IMR-90 (cell line): ENCODE measurements around the gene ATPAF2. TPM values are rescaled to one million over a fixed set of nuclear protein-coding genes. Genes with fewer than 3 reads are reported as not detected.
A peak's percentile ranks its signal among the peaks of the same experiment; 100 is the strongest.

Experiments used
- ATAC-seq: fragments of 200-7000 bp; cut with Tn5 transposase; 2 replicates; pipeline ENCODE4 v1.9.1; 2020; ENCODE audit warnings: low read depth, mild to moderate bottlenecking, moderate library complexity
- BruUV-seq: library from RNA; stranded (reverse); fragments of 400-500 nt; replicated peaks from 2 replicates; lab custom pipeline; 2021; lab: Mats Ljungman, UMichigan
- CTCF ChIA-PET: fragments of 300-600 bp; formaldehyde crosslinking; extraction: SDS; loops from one replicate; lab custom pipeline; 2021; ENCODE audit warnings: antibody characterized with exemption; lab: Yijun Ruan, JAX
- POLR2A ChIA-PET: fragments of 300-600 bp; sonication (Branson Sonifier 250); formaldehyde crosslinking; loops from one replicate; lab custom pipeline; 2022; ENCODE audit warnings: antibody characterized with exemption; ENCODE audit not compliant: unreplicated experiment; lab: Charles Lee
- DNase-seq: peaks from one replicate; pipeline ENCODE4 v3.0.0; 2013
- H2AFZ ChIP-seq: replicated peaks from 2 replicates; pipeline ENCODE3; 2013; ENCODE audit warnings: low read length, mild to moderate bottlenecking; ENCODE audit not compliant: poor library complexity
- H2AK5ac ChIP-seq: 2 replicates; pipeline ENCODE4 v1.6.1; 2013; ENCODE audit warnings: low read depth, low read length, inconsistent platforms
- H2AK9ac ChIP-seq: replicated peaks from 2 replicates; pipeline ENCODE3; 2013; ENCODE audit warnings: mild to moderate bottlenecking, low read depth, low read length, moderate library complexity; ENCODE audit not compliant: poor library complexity
- H2BK120ac ChIP-seq: 2 replicates; pipeline ENCODE4 v1.6.1; 2013; ENCODE audit warnings: low read depth, low read length, inconsistent platforms
- H2BK15ac ChIP-seq: 3 replicates; pipeline ENCODE4 v1.6.1; 2013; ENCODE audit warnings: low read depth, low read length, inconsistent platforms
- H2BK20ac ChIP-seq: 2 replicates; pipeline ENCODE4 v1.6.1; 2013; ENCODE audit warnings: low read depth, mild to moderate bottlenecking, inconsistent platforms, low read length, moderate library complexity
- H2BK5ac ChIP-seq: 2 replicates; pipeline ENCODE4 v1.6.1; 2013; ENCODE audit warnings: mild to moderate bottlenecking, low read depth, low read length, inconsistent platforms; ENCODE audit not compliant: poor library complexity, severe bottlenecking
- H3K14ac ChIP-seq: replicated peaks from 2 replicates; pipeline ENCODE4 v1.6.1; 2013; ENCODE audit warnings: low read depth, low read length, inconsistent platforms
- H3K18ac ChIP-seq: 2 replicates; pipeline ENCODE4 v1.6.1; 2013; ENCODE audit warnings: low read depth, low read length, control low read depth
- H3K23ac ChIP-seq: 2 replicates; pipeline ENCODE4 v1.6.1; 2013; ENCODE audit warnings: low read depth, low read length, inconsistent platforms
- H3K27ac ChIP-seq: 2 replicates; pipeline ENCODE4 v1.5.1; 2013; ENCODE audit warnings: mild to moderate bottlenecking, control low read depth, low read length; ENCODE audit not compliant: insufficient read depth
- H3K27me3 ChIP-seq: 2 replicates; pipeline ENCODE4 v1.6.1; 2013; ENCODE audit warnings: low read length; ENCODE audit not compliant: control insufficient read depth, insufficient read depth
- H3K36me3 ChIP-seq: 2 replicates; pipeline ENCODE4 v1.6.1; 2013; ENCODE audit warnings: low read length, mixed read lengths; ENCODE audit not compliant: control insufficient read depth, insufficient read depth
- H3K4ac ChIP-seq: 2 replicates; pipeline ENCODE4 v1.6.1; 2013; ENCODE audit warnings: low read depth, low read length, inconsistent platforms
- H3K4me1 ChIP-seq: 2 replicates; pipeline ENCODE4 v1.6.1; 2013; ENCODE audit warnings: low read length, mixed read lengths; ENCODE audit not compliant: control insufficient read depth, insufficient read depth
- H3K4me2 ChIP-seq: 2 replicates; pipeline ENCODE4 v1.6.1; 2013; ENCODE audit warnings: low read depth, mild to moderate bottlenecking, control low read depth, low read length, moderate library complexity
- H3K4me3 ChIP-seq: 2 replicates; pipeline ENCODE4 v1.5.1; 2013; ENCODE audit warnings: low read depth, mild to moderate bottlenecking, control low read depth, low read length, moderate library complexity; ENCODE audit not compliant: insufficient read depth
- H3K56ac ChIP-seq: 2 replicates; pipeline ENCODE4 v1.6.1; 2013; ENCODE audit warnings: low read length, inconsistent platforms; ENCODE audit not compliant: insufficient read depth; ENCODE audit errors: extremely low read depth
- H3K79me1 ChIP-seq, 2 experiments: 2 replicates each; pipeline ENCODE4 v1.6.1; 2013; ENCODE audit warnings: low read length in 2 of 2, inconsistent platforms in 1 of 2, low read depth in 1 of 2
- H3K9ac ChIP-seq: 2 replicates; pipeline ENCODE4 v1.6.1; 2013; ENCODE audit warnings: low read depth, low read length, control low read depth
- H3K9me1 ChIP-seq: 2 replicates; pipeline ENCODE4 v1.6.1; 2013; ENCODE audit warnings: low read length, inconsistent platforms; ENCODE audit not compliant: insufficient read depth
- H3K9me3 ChIP-seq: 2 replicates; pipeline ENCODE4 v1.6.1; 2013; ENCODE audit warnings: low read length; ENCODE audit not compliant: control insufficient read depth, insufficient read depth
- H4K20me1 ChIP-seq: 2 replicates; pipeline ENCODE4 v1.6.1; 2013; ENCODE audit warnings: low read length, inconsistent platforms; ENCODE audit not compliant: insufficient read depth
- H4K5ac ChIP-seq: 2 replicates; pipeline ENCODE4 v1.6.1; 2013; ENCODE audit warnings: mild to moderate bottlenecking, low read depth, low read length, control low read depth
- H4K8ac ChIP-seq, 2 experiments: 2 replicates each; pipeline ENCODE4 v1.6.1; 2013; ENCODE audit warnings: low read depth in 2 of 2, low read length in 2 of 2, control low read depth in 1 of 2, inconsistent platforms in 1 of 2
- H4K91ac ChIP-seq: 2 replicates; pipeline ENCODE4 v1.6.1; 2013; ENCODE audit warnings: low read depth, low read length, inconsistent platforms; ENCODE audit not compliant: insufficient read depth
- BHLHE40 ChIP-seq: fragments of 150-350 bp; IDR thresholded peaks from 2 replicates; pipeline ENCODE4 v1.6.1; 2016; ENCODE audit warnings: mild to moderate bottlenecking, low read depth, low read length
- CEBPB ChIP-seq: IDR thresholded peaks from 2 replicates; pipeline ENCODE4 v1.6.1; 2012; ENCODE audit warnings: low read depth, low read length, improper control_type of control experiment
- CHD1 ChIP-seq: IDR thresholded peaks from 2 replicates; pipeline ENCODE4 v1.6.1; 2012; ENCODE audit warnings: low read depth, low read length, improper control_type of control experiment
- CTCF ChIP-seq: conservative IDR thresholded peaks from 2 replicates; pipeline ENCODE4 v1.5.1; 2012; ENCODE audit warnings: mild to moderate bottlenecking, low read depth, low read length, improper control_type of control experiment
- ELK1 ChIP-seq: fragments of 150-350 bp; IDR thresholded peaks from 2 replicates; pipeline ENCODE4 v1.6.1; 2016; ENCODE audit warnings: low read depth, mild to moderate bottlenecking, low read length, moderate library complexity, borderline replicate concordance
- FOS ChIP-seq: fragments of 150-350 bp; IDR thresholded peaks from 2 replicates; pipeline ENCODE4 v1.6.1; 2016; ENCODE audit warnings: low read depth, low read length
- MAFK ChIP-seq: IDR thresholded peaks from 2 replicates; pipeline ENCODE4 v1.6.1; 2012; ENCODE audit warnings: low read depth, low read length, improper control_type of control experiment
- MAZ ChIP-seq: IDR thresholded peaks from 2 replicates; pipeline ENCODE4 v1.6.1; 2012; ENCODE audit warnings: low read depth, mild to moderate bottlenecking, low read length, improper control_type of control experiment, moderate library complexity, borderline replicate concordance
- MXI1 ChIP-seq: IDR thresholded peaks from 2 replicates; pipeline ENCODE4 v1.6.1; 2012; ENCODE audit warnings: low read depth, mild to moderate bottlenecking, low read length, moderate library complexity, borderline replicate concordance
- NFE2L2 ChIP-seq: fragments of 150-350 bp; IDR thresholded peaks from 2 replicates; pipeline ENCODE4 v1.6.1; 2016; ENCODE audit warnings: low read depth, mild to moderate bottlenecking, low read length
- POLR2A ChIP-seq: IDR thresholded peaks from 2 replicates; pipeline ENCODE4 v1.6.1; 2012; ENCODE audit warnings: mild to moderate bottlenecking, low read depth, low read length
- RAD21 ChIP-seq: IDR thresholded peaks from 2 replicates; pipeline ENCODE4 v1.6.1; 2012; ENCODE audit warnings: low read length, improper control_type of control experiment
- RCOR1 ChIP-seq: IDR thresholded peaks from 2 replicates; pipeline ENCODE4 v1.6.1; 2012; ENCODE audit warnings: mild to moderate bottlenecking, low read length, improper control_type of control experiment; ENCODE audit not compliant: insufficient replicate concordance
- RFX5 ChIP-seq: IDR thresholded peaks from 2 replicates; pipeline ENCODE4 v1.8.0; 2012; ENCODE audit warnings: low read depth, mild to moderate bottlenecking, low read length, moderate library complexity
- SMC3 ChIP-seq: fragments of 150-350 bp; IDR thresholded peaks from 2 replicates; pipeline ENCODE4 v1.6.1; 2016; ENCODE audit warnings: low read depth, mild to moderate bottlenecking, antibody characterized with exemption, low read length, moderate library complexity
- WGBS, 2 experiments: methylation state at CpG; one replicate each; pipeline versions ENCODE4 v1.1.5 to v1.1.7; 2013; ENCODE audit warnings: missing lambda C conversion rate in 2 of 2; ENCODE audit not compliant: insufficient read length in 1 of 2; ENCODE audit errors: extremely low coverage in 2 of 2; 5-methylcytosine and 5-hydroxymethylcytosine counted together
- dilution Hi-C: fragments of 300-500 bp; cut with HindIII; formaldehyde crosslinking; loops from one replicate; pipeline ENCODE4 v1.14.3; 2018; ENCODE audit warnings: low sequenced_read_pairs; ENCODE audit not compliant: unreplicated experiment
- in situ Hi-C: fragments of 300-500 bp; cut with MboI; formaldehyde crosslinking; loops from 3 replicates; pipeline ENCODE4 v1.14.3; 2019; ENCODE audit warnings: low sequenced_read_pairs, inconsistent platforms, mixed read lengths
- intact Hi-C: fragments of 100-400 bp; cut with micrococcal nuclease; formaldehyde crosslinking; loops from 2 replicates; pipeline ENCODE4 v1.10.0; 2022
- polyA plus RNA-seq, 3 experiments: library from polyadenylated mRNA; depleted of rRNA; stranded (reverse); fragments of >200 nt; gene quantifications; 2 replicates each; pipeline ENCODE4 v1.2.3, GENCODE V29; 2012; ENCODE audit warnings: low replicate concordance in 1 of 3
- total RNA-seq: library from RNA; depleted of rRNA; stranded (reverse); fragments of >200 nt; gene quantifications from 2 replicates; pipeline ENCODE4 v1.2.3, GENCODE V29; 2012

ATPAF2 gene
- total and polyA plus RNA-seq, 2 of the 4 experiments (the other 2 are of a cell fraction), result 19.5 to 27.6 TPM

- peak overlapping the region; percentile 66 for H3K4me3 ChIP-seq
- no peaks in the 10 kb centered on the region for H3K27me3 ChIP-seq
- peaks cover 14% of the 10 kb centered on the region for H3K4me1 ChIP-seq
- no peak overlapping the region for H2BK120ac ChIP-seq
- TF ChIP-seq SMC3 (no peak), FOS (no peak), RAD21 (no peak), POLR2A (no peak), ELK1 (no peak), MAFK (no peak), MXI1 (no peak), CHD1 (no peak), MAZ (no peak), NFE2L2 (no peak), RCOR1 (no peak), RFX5 (no peak), CTCF (no peak), BHLHE40 (no peak), CEBPB (no peak)
- peak overlapping the region; percentile 69 for H2AK5ac ChIP-seq
- H2BK15ac ChIP-seq, result no peak overlapping the region
- CTCF ChIA-PET, result no interaction called here
- no peak overlapping the region for H2BK20ac ChIP-seq
- peak overlapping the region; percentile 50 for H3K14ac ChIP-seq
- POLR2A ChIA-PET, result no interaction called here
- H2AK9ac ChIP-seq, result peak overlapping the region; percentile 93
- H4K91ac ChIP-seq, result no peak overlapping the region
- peaks cover 7% of the 10 kb centered on the region for H3K9me1 ChIP-seq
- no peak for DNase-seq
- H2BK5ac ChIP-seq, result no peak overlapping the region
- dilution Hi-C loops (no loop called here), intact Hi-C loops (no loop called here), in situ Hi-C loops (no loop called here)
- 0 out of 2 replicates have a peak, but pooled peaks cover 2% of the 10 kb centered on the region for H3K36me3 ChIP-seq
- H4K8ac ChIP-seq, result peak overlapping the region in 1 of 2 experiments; percentile 11; a peak in 3 of 4 replicates
- H3K4me2 ChIP-seq, result peak overlapping the region; percentile 99
- peak overlapping the region; percentile 53 for H3K4ac ChIP-seq
- no peaks in the 10 kb centered on the region for H3K9me3 ChIP-seq
- H3K56ac ChIP-seq, result peak overlapping the region; percentile 48
- H4K5ac ChIP-seq, result peak overlapping the region; percentile 33; the same call in 1 of the 2 replicates
- ATAC-seq, result no peak
- peak overlapping the region; percentile 98 for H2AFZ ChIP-seq
- H4K20me1 ChIP-seq, result peaks cover 11% of the 10 kb centered on the region; the same call in 1 of the 2 replicates
- H3K9ac ChIP-seq, result peak overlapping the region; percentile 61
- H3K18ac ChIP-seq, result no peak overlapping the region
- peak overlapping the region; percentile 6; the same call in 1 of the 2 replicates for H3K27ac ChIP-seq
- WGBS, 2 experiments, result 28% methylated on average over 4 of the region's 6 CpGs; no CpG with 5 or more reads in 1 of the 2 experiments
- H3K79me1 ChIP-seq, result peaks cover 45 to 60% of the 10 kb centered on the region in 2 experiments
- H3K23ac ChIP-seq, result peak overlapping the region; percentile 49
- TSS peak; percentile 14 for BruUV-seq
Measured at GRCh38 chr17:18040261-18040858, 1.4 kb upstream of the ATPAF2 start.
